ENCODE measurements around the gene CLEC1B.
"Not testable (repeated sequence)": the region's sequence is repeated elsewhere in the genome, so short reads cannot be mapped to it uniquely, and the experiment has no call there.

The CLEC1B gene

GRCh38 chr12:9976626-9977025 is 22.3 kb downstream of the CLEC1B start:
- in situ Hi-C loops (cut with MboI; ENCODE audit: low sequenced_read_pairs) = not testable (repeated sequence)

- in situ Hi-C loops (cut with MboI; ENCODE audit: low sequenced_read_pairs) = no loop called here
These were observed 23.3 kb downstream of the CLEC1B start for GRCh38 chr12:9975614-9976013.

GRCh38 chr12:9974731-9975130 is 24.2 kb downstream of the CLEC1B start:
- in situ Hi-C loops (cut with MboI; ENCODE audit: low sequenced_read_pairs) = not testable (repeated sequence)

GRCh38 chr12:9973949-9974348 is 25.0 kb downstream of the CLEC1B start:
- in situ Hi-C loops (cut with MboI; ENCODE audit: low sequenced_read_pairs) = no loop called here

GRCh38 chr12:9971181-9971580 is 27.7 kb downstream of the CLEC1B start, which contains the start of gene CLEC12A:
Gene CLEC12A (plus strand): TSS chr12:9971409. CDS start chr12:9971597, 188 bp downstream.
- in situ Hi-C loops (cut with MboI; ENCODE audit: low sequenced_read_pairs) = no loop called here

- in situ Hi-C loops (cut with MboI; ENCODE audit: low sequenced_read_pairs) = no loop called here
These were observed 29.2 kb downstream of the CLEC1B start for GRCh38 chr12:9969673-9970072.

- in situ Hi-C loops (cut with MboI; ENCODE audit: low sequenced_read_pairs) = no loop called here
These were observed 37.0 kb downstream of the CLEC1B start for GRCh38 chr12:9961901-9962300.

GRCh38 chr12:9961106-9961505 is 37.8 kb downstream of the CLEC1B start:
- in situ Hi-C loops (cut with MboI; ENCODE audit: low sequenced_read_pairs) = no loop called here

GRCh38 chr12:9960590-9960989 is 38.3 kb downstream of the CLEC1B start:
- in situ Hi-C loops (cut with MboI; ENCODE audit: low sequenced_read_pairs) = no loop called here

GRCh38 chr12:9957834-9958233 is 41.1 kb downstream of the CLEC1B start:
- in situ Hi-C loops (cut with MboI; ENCODE audit: low sequenced_read_pairs) = no loop called here

- in situ Hi-C loops (cut with MboI; ENCODE audit: low sequenced_read_pairs) = not testable (repeated sequence)
These were observed 45.8 kb downstream of the CLEC1B start for GRCh38 chr12:9952954-9953729.

GRCh38 chr12:9951026-9951675 is 47.8 kb downstream of the CLEC1B start:
- in situ Hi-C loops (cut with MboI; ENCODE audit: low sequenced_read_pairs) = no loop called here

GRCh38 chr12:9948606-9949296 is 50.2 kb downstream of the CLEC1B start:
- in situ Hi-C loops (cut with MboI; ENCODE audit: low sequenced_read_pairs) = no loop called here

GRCh38 chr12:9947674-9948073 is 51.2 kb downstream of the CLEC1B start:
- in situ Hi-C loops (cut with MboI; ENCODE audit: low sequenced_read_pairs) = no loop called here

GRCh38 chr12:9944391-9944790 is 54.5 kb downstream of the CLEC1B start:
- in situ Hi-C loops (cut with MboI; ENCODE audit: low sequenced_read_pairs) = no loop called here

- in situ Hi-C loops (cut with MboI; ENCODE audit: low sequenced_read_pairs) = no loop called here
These were observed 55.7 kb downstream of the CLEC1B start for GRCh38 chr12:9943240-9943639.
